Breast epithelium (tissue), 4 donors: ENCODE results near the gene STXBP1. TPM values are rescaled to one million over a fixed set of nuclear protein-coding genes. Genes with fewer than 3 reads are reported as not detected.

Experiments
- DNase-seq, 2 donors: peaks; one replicate each; pipeline ENCODE4 v3.0.0-alpha.2; 2019; ENCODE audit warnings: low spot score in 2 of 2
- H3K27ac ChIP-seq, 2 donors: fragments of 200-600 bp; sonication (generic) in 1 of 2; one replicate each; pipeline ENCODE4 v1.5.1; 2016 to 2019; ENCODE audit warnings: mild to moderate bottlenecking in 1 of 2
- H3K27me3 ChIP-seq, 2 donors: fragments of 200-600 bp; sonication (generic) in 1 of 2; one replicate each; pipeline versions ENCODE4 v1.5.1 to v1.6.0; 2017 to 2019; ENCODE audit warnings: control low read depth in 1 of 2, mild to moderate bottlenecking in 1 of 2
- H3K36me3 ChIP-seq: fragments of 200-600 bp; one replicate; pipeline ENCODE4 v1.5.1; 2019
- H3K4me1 ChIP-seq, 2 donors: fragments of 200-600 bp; sonication (generic); one replicate each; pipeline ENCODE4 v1.5.1; 2016 to 2019; ENCODE audit warnings: control low read depth in 1 of 2
- H3K4me3 ChIP-seq, 3 donors: fragments of 200-600 bp; sonication (generic); 1 replicate in 2 of 3; 2 replicates in 1 of 3; pipeline ENCODE4 v1.5.1; 2016 to 2019; ENCODE audit warnings: mild to moderate bottlenecking in 3 of 3, moderate library complexity in 2 of 3
- H3K9me3 ChIP-seq, 2 donors: fragments of 200-600 bp; sonication (generic) in 1 of 2; one replicate each; pipeline ENCODE4 v1.5.1; 2016 to 2019; ENCODE audit warnings: control low read depth in 1 of 2
- CTCF ChIP-seq, 3 donors: fragments of 450-650 bp; IDR thresholded peaks; one replicate each; pipeline ENCODE4 v1.5.1; 2016 to 2017; ENCODE audit warnings: antibody characterized with exemption in 3 of 3, mild to moderate bottlenecking in 3 of 3, moderate library complexity in 3 of 3
- POLR2A ChIP-seq: fragments of 450-650 bp; IDR thresholded peaks from one replicate; pipeline ENCODE4 v1.6.1; 2016; ENCODE audit warnings: antibody characterized with exemption, mild to moderate bottlenecking, moderate library complexity
- POLR2AphosphoS5 ChIP-seq, 3 donors: sonication (generic); formaldehyde crosslinking; IDR thresholded peaks; one replicate each; pipeline ENCODE4 v1.6.1; 2017; ENCODE audit warnings: antibody characterized with exemption in 3 of 3
- intact Hi-C: fragments of 100-400 bp; cut with DNase I; formaldehyde crosslinking; loops from one replicate; pipeline ENCODE4 v1.15.1; 2023; ENCODE audit warnings: low total_unique reads
- total RNA-seq, 3 donors: library from RNA; depleted of rRNA; stranded (reverse); fragments of >200 nt; gene quantifications; one replicate each; pipeline ENCODE4 v1.1.0, GENCODE V29; 2016

STXBP1 gene
- total RNA-seq, 3 donors from 2014 or later: 19.0 to 45.9 (median 43.2) TPM

- Histone ChIP-seq H3K27me3 (no peaks in the 10 kb centered on the region), H3K27ac (no peak overlapping the region), H3K4me1 (no peaks in the 10 kb centered on the region), H3K9me3 (no peaks in the 10 kb centered on the region), H3K4me3 (no peak overlapping the region), H3K36me3 (no peaks in the 10 kb centered on the region)
- TF ChIP-seq POLR2AphosphoS5 (IDR thresholded peaks at IDR 0.05) (no peak), POLR2A (no peak), CTCF (IDR thresholded peaks at IDR 0.05) (no peak)
- no peak for DNase-seq
- intact Hi-C loops: no loop called here
Measured at GRCh38 chr9:127693697-127694096, 81.6 kb downstream of the STXBP1 start.

GRCh38 chr9:127694890-127695720 is 83.0 kb downstream of the STXBP1 start:
- intact Hi-C loops: no loop called here
- no peaks in the 10 kb centered on the region for H3K27me3 ChIP-seq
- no peaks in the 10 kb centered on the region for H3K4me1 ChIP-seq
- no peaks in the 10 kb centered on the region for H3K36me3 ChIP-seq
- no peak overlapping the region for H3K4me3 ChIP-seq
- H3K27ac ChIP-seq: peak overlapping the region; percentile 5 to 12
- no peaks in the 10 kb centered on the region for H3K9me3 ChIP-seq
- TF ChIP-seq POLR2AphosphoS5 (IDR thresholded peaks at IDR 0.05): no peak
- no peak for TF ChIP-seq POLR2A
- TF ChIP-seq CTCF (IDR thresholded peaks at IDR 0.05): no peak
- DNase-seq: no peak

GRCh38 chr9:127697575-127697974 is 85.5 kb downstream of the STXBP1 start:
- H3K4me1 ChIP-seq: no peaks in the 10 kb centered on the region
- H3K27me3 ChIP-seq: no peaks in the 10 kb centered on the region
- DNase-seq: no peak
- no peaks in the 10 kb centered on the region for H3K36me3 ChIP-seq
- no peak overlapping the region for H3K4me3 ChIP-seq
- H3K9me3 ChIP-seq: no peaks in the 10 kb centered on the region
- TF ChIP-seq CTCF (IDR thresholded peaks at IDR 0.05): no peak
- no peak for TF ChIP-seq POLR2AphosphoS5 (IDR thresholded peaks at IDR 0.05)
- no peak for TF ChIP-seq POLR2A
- H3K27ac ChIP-seq: peak overlapping the region; percentile 50 to 60
- intact Hi-C loops: no loop called here

GRCh38 chr9:127698386-127698785 is 86.3 kb downstream of the STXBP1 start:
- no peak for TF ChIP-seq POLR2AphosphoS5 (IDR thresholded peaks at IDR 0.05)
- TF ChIP-seq CTCF (IDR thresholded peaks at IDR 0.05): no peak
- no peak for TF ChIP-seq POLR2A
- no peaks in the 10 kb centered on the region for H3K36me3 ChIP-seq
- no peaks in the 10 kb centered on the region for H3K4me1 ChIP-seq
- no peaks in the 10 kb centered on the region for H3K9me3 ChIP-seq
- H3K4me3 ChIP-seq: no peak overlapping the region
- H3K27me3 ChIP-seq: no peaks in the 10 kb centered on the region
- DNase-seq: no peak
- intact Hi-C loops: no loop called here
- peak overlapping the region; percentile 87 to 92 for H3K27ac ChIP-seq

- peak; percentile 96 to 97 for DNase-seq
- TF ChIP-seq POLR2A: peak; percentile 51
- peak; percentile 75 to 94 (median 88) for TF ChIP-seq POLR2AphosphoS5 (IDR thresholded peaks at IDR 0.05)
- TF ChIP-seq CTCF (IDR thresholded peaks at IDR 0.05): peak; percentile 6 to 46 (median 40)
- Histone ChIP-seq H3K9me3 (no peaks in the 10 kb centered on the region), H3K27me3 (no peaks in the 10 kb centered on the region), H3K4me3 (peak overlapping the region in 2 of 3 donors; percentile 47 to 63), H3K36me3 (no peaks in the 10 kb centered on the region), H3K4me1 (no peaks in the 10 kb centered on the region), H3K27ac (peak overlapping the region; percentile 87 to 92)
- intact Hi-C loops: no loop called here
Measured at GRCh38 chr9:127698985-127699670, 87.1 kb downstream of the STXBP1 start.
